K562 (cell line): ENCODE results near the gene SET. TPM values are rescaled to one million over a fixed set of nuclear protein-coding genes. Genes with fewer than 3 reads are reported as not detected.

ENCODE experiments used
- CUX1 ChIP-seq: fragments of 200-800 bp; sonication (Bioruptor generic); IDR thresholded peaks from 2 replicates; pipeline ENCODE4 v1.6.1; 2016; ENCODE audit warnings: missing genetic modification characterization, missing compliant biosample characterization
- DIDO1 ChIP-seq: fragments of 450-650 bp; IDR thresholded peaks from 2 replicates; pipeline ENCODE4 v1.6.1; 2016; ENCODE audit warnings: low read depth, missing biosample characterization, missing genetic modification characterization
- ESRRA ChIP-seq: fragments of 450-650 bp; IDR thresholded peaks from 2 replicates; pipeline ENCODE4 v1.6.1; 2014; ENCODE audit warnings: low read depth, mild to moderate bottlenecking, moderate library complexity, borderline replicate concordance
- ESRRB ChIP-seq: fragments of 250-450 bp; sonication (Bioruptor Pico); IDR thresholded peaks from 2 replicates; pipeline ENCODE4 v1.5.0; 2020; ENCODE audit warnings: mild to moderate bottlenecking, moderate library complexity, borderline replicate concordance
- HES1 ChIP-seq: fragments of 450-650 bp; IDR thresholded peaks from 2 replicates; pipeline ENCODE4 v1.6.1; 2016; ENCODE audit warnings: low read depth, mild to moderate bottlenecking, moderate library complexity
- HMBOX1 ChIP-seq: sonication (generic); IDR thresholded peaks from 2 replicates; pipeline ENCODE4 v1.6.1; 2016
- MAFK ChIP-seq: IDR thresholded peaks from 2 replicates; pipeline ENCODE4 v1.6.1; 2011; ENCODE audit warnings: low read length, improper control_type of control experiment
- RAD51 ChIP-seq: fragments of 450-650 bp; IDR thresholded peaks from 2 replicates; pipeline ENCODE4 v1.7.1; 2016; ENCODE audit warnings: low read depth, mild to moderate bottlenecking, borderline replicate concordance
- SMAD1 ChIP-seq: fragments of 150-350 bp; IDR thresholded peaks from 2 replicates; pipeline ENCODE4 v1.6.1; 2014; ENCODE audit warnings: low read length, low read depth; ENCODE audit not compliant: partially characterized antibody
- SMAD3 ChIP-seq: fragments of 450-650 bp; formaldehyde crosslinking; conservative IDR thresholded peaks from 2 replicates; pipeline ENCODE4 v1.4.0; 2020; ENCODE audit warnings: mild to moderate bottlenecking
- SMC3 ChIP-seq: conservative IDR thresholded peaks from 2 replicates; pipeline ENCODE4 v1.6.1; 2011; ENCODE audit warnings: low read depth, low read length, improper control_type of control experiment; ENCODE audit not compliant: insufficient read depth
- USF2 ChIP-seq: sonication (generic); formaldehyde crosslinking; IDR thresholded peaks from 2 replicates; pipeline ENCODE4 v1.5.0; 2020; ENCODE audit warnings: missing genetic modification reagents
- ZBTB33 ChIP-seq: sonication (generic); formaldehyde crosslinking; IDR thresholded peaks from 2 replicates; pipeline ENCODE4 v1.8.1; 2023; ENCODE audit warnings: mild to moderate bottlenecking, missing genetic modification reagents
- ZNF766 ChIP-seq: fragments of 200-800 bp; sonication (Bioruptor generic); conservative IDR thresholded peaks from 2 replicates; pipeline ENCODE4 v1.6.1; 2016; ENCODE audit warnings: missing genetic modification characterization, missing compliant biosample characterization
- ZNF830 ChIP-seq: fragments of 250-450 bp; sonication (Bioruptor Pico); IDR thresholded peaks from 2 replicates; pipeline ENCODE4 v1.5.0; 2021; ENCODE audit warnings: mild to moderate bottlenecking
- polyA plus RNA-seq, 8 experiments: library from polyadenylated mRNA; depleted of rRNA in 4 of 8; stranded (reverse) in 5 of 8; unstranded in 3 of 8; fragments of >200 nt; fragmentation: Nextera tagmentation in 2 of 8; fragmentation: Illumina TruSeq in 1 of 8; extraction: Ambion mirVana in 2 of 8; extraction: Trizol in 1 of 8; gene quantifications; 2 replicates each; pipeline versions ENCODE4 v1.2.1 to v1.2.3, GENCODE V29; 2011 to 2014; ENCODE audit warnings: inconsistent platforms in 1 of 8, missing spikeins in 1 of 8
- total RNA-seq, 7 experiments: library from RNA; depleted of rRNA in 6 of 7; stranded (reverse); fragments of >200 nt in 6 of 7; fragmentation: Illumina TruSeq in 2 of 7; extraction: Trizol in 2 of 7; gene quantifications; 2 replicates each; pipeline versions ENCODE4 v1.2.1 to v1.2.3, GENCODE V29; 2011 to 2021; ENCODE audit warnings: low replicate concordance in 1 of 7

SET gene
- total and polyA plus RNA-seq, 9 of the 15 experiments (the other 6 are each of a cell fraction or from before 2014, with no cell fraction given), result 404 to 1,447 (median 907) TPM

GRCh38 chr9:128684325-128685199 is 4.5 kb upstream of the SET start (continued):
- no peak for TF ChIP-seq ZNF766 (CRISPR knock-in tag)
- TF ChIP-seq HES1, result no peak
- no peak for TF ChIP-seq ESRRA
- TF ChIP-seq MAFK, result no peak
- 0 out of 2 replicates have a peak, but pooled peaks have one; percentile 40 for TF ChIP-seq USF2 (CRISPR knock-in tag)
- TF ChIP-seq ZNF830 (CRISPR knock-in tag), result no peak
- TF ChIP-seq CUX1 (CRISPR knock-in tag), result no peak
- TF ChIP-seq SMAD1, result no peak
- TF ChIP-seq HMBOX1, result peak; percentile 31; the same call in 1 of the 2 replicates
- no peak for TF ChIP-seq SMC3
- 0 out of 2 replicates have a peak, but pooled peaks have one; percentile 0 for TF ChIP-seq ZBTB33 (CRISPR knock-in tag)
- TF ChIP-seq SMAD3 (CRISPR knock-in tag), result no peak
- TF ChIP-seq DIDO1, result no peak
- TF ChIP-seq RAD51, result 0 out of 2 replicates have a peak, but pooled peaks have one; percentile 10
- no peak for TF ChIP-seq ESRRB
